Common myeloid progenitor, CD34-positive (primary cell): ENCODE measurements around the gene HTR7.

ENCODE experiments used
- CTCF ChIA-PET: fragments of 350-600 bp; sonication (Branson Sonifier 250); formaldehyde crosslinking; loops from one replicate; lab custom pipeline; 2021; ENCODE audit warnings: antibody characterized with exemption; lab: Charles Lee
- POLR2A ChIA-PET: fragments of 350-600 bp; sonication (Branson Sonifier 250); formaldehyde crosslinking; loops from one replicate; lab custom pipeline; 2021; ENCODE audit warnings: antibody characterized with exemption; lab: Charles Lee
- DNase-seq, 3 donors: peaks; one replicate each; pipeline versions ENCODE4 v3.0.0 to v3.0.0-alpha.2; 2013
- H3K27ac ChIP-seq, 2 experiments: 1 replicate in 1 of 2; 2 replicates in 1 of 2; pipeline ENCODE4 v1.7.0; 2013; ENCODE audit warnings: inconsistent platforms in 2 of 2, low read length in 2 of 2, mild to moderate bottlenecking in 2 of 2, low read depth in 1 of 2, moderate library complexity in 1 of 2; ENCODE audit not compliant: severe bottlenecking in 2 of 2, insufficient read depth in 1 of 2, poor library complexity in 1 of 2
- H3K27me3 ChIP-seq, 5 experiments: replicated peaks in 2 of 5; 1 replicate in 3 of 5; 2 replicates in 2 of 5; pipeline versions ENCODE4 v1.6.1 to v1.7.0; 2013; ENCODE audit warnings: low read length in 4 of 5, mild to moderate bottlenecking in 2 of 5, moderate library complexity in 2 of 5, inconsistent platforms in 1 of 5; ENCODE audit not compliant: insufficient read depth in 5 of 5, control insufficient read depth in 4 of 5
- H3K36me3 ChIP-seq, 4 experiments: 1 replicate in 2 of 4; 2 replicates in 2 of 4; pipeline versions ENCODE4 v1.6.1 to v1.7.0; 2013; ENCODE audit warnings: low read length in 3 of 4, control low read depth in 1 of 4, mild to moderate bottlenecking in 1 of 4; ENCODE audit not compliant: control insufficient read depth in 4 of 4, insufficient read depth in 4 of 4
- H3K4me1 ChIP-seq, 4 experiments: 1 replicate in 3 of 4; 2 replicates in 1 of 4; pipeline versions ENCODE4 v1.6.1 to v1.7.1; 2013; ENCODE audit warnings: low read length in 3 of 4, mild to moderate bottlenecking in 3 of 4, control low read depth in 1 of 4, inconsistent platforms in 1 of 4, moderate library complexity in 1 of 4; ENCODE audit not compliant: control insufficient read depth in 4 of 4, insufficient read depth in 4 of 4; ENCODE audit errors: control extremely low read depth in 1 of 4
- H3K4me3 ChIP-seq, 7 experiments: 1 replicate in 4 of 7; 2 replicates in 3 of 7; pipeline versions ENCODE4 v1.5.1 to v1.7.0; 2013; ENCODE audit warnings: mild to moderate bottlenecking in 7 of 7, low read length in 6 of 7, moderate library complexity in 6 of 7, inconsistent platforms in 2 of 7, low read depth in 2 of 7, control low read depth in 1 of 7; ENCODE audit not compliant: insufficient read depth in 4 of 7, control insufficient read depth in 1 of 7; ENCODE audit errors: extremely low read depth in 1 of 7
- H3K9me3 ChIP-seq, 5 experiments: 1 replicate in 4 of 5; 2 replicates in 1 of 5; pipeline versions ENCODE4 v1.6.1 to v1.7.1; 2013; ENCODE audit warnings: low read length in 4 of 5, mild to moderate bottlenecking in 2 of 5, inconsistent platforms in 1 of 5, low read depth in 1 of 5, moderate library complexity in 1 of 5; ENCODE audit not compliant: control insufficient read depth in 4 of 5, insufficient read depth in 2 of 5; ENCODE audit errors: control extremely low read depth in 1 of 5
- whole genome bisulfite sequencing: methylation state at CpG from one replicate; pipeline ENCODE4 v1.1.5; 2013; ENCODE audit not compliant: insufficient coverage; 5-methylcytosine and 5-hydroxymethylcytosine counted together

The HTR7 gene

GRCh38 chr10:90859321-90859751 lies 1.5 kb upstream of the HTR7 start:
- DNase-seq, result peak in 2 of 3 donors; percentile 16 to 25
- CTCF ChIA-PET, result interaction anchor here (2.8 to 11.0 kb wide), 2 partner anchors 108 to 1064 kb away, joined by 8 to 168 read pairs; no protein-coding TSS in a partner anchor
- Histone ChIP-seq H3K9me3 (no peaks in the 10 kb centered on the region), H3K27me3 (peaks cover 16 to 39% (median 27%) of the 10 kb centered on the region in 5 experiments), H3K36me3 (no peaks in the 10 kb centered on the region), H3K4me1 (peaks cover 0 to 14% (median 12%) of the 10 kb centered on the region in 4 experiments), H3K27ac (no peak overlapping the region), H3K4me3 (no peak overlapping the region)
- no CpG with 5 or more reads among the region's 5 CpGs for WGBS
- POLR2A ChIA-PET, result no interaction called here

GRCh38 chr10:90858461-90858968 lies 676 bp upstream of the HTR7 start:
- peaks cover 16 to 40% (median 34%) of the 10 kb centered on the region in 5 experiments for H3K27me3 ChIP-seq
- no peaks in the 10 kb centered on the region for H3K9me3 ChIP-seq
- peak overlapping the region; percentile 37 to 86 (median 77) for H3K4me3 ChIP-seq
- no peaks in the 10 kb centered on the region for H3K36me3 ChIP-seq
- H3K4me1 ChIP-seq, result peaks cover 0 to 14% (median 12%) of the 10 kb centered on the region in 4 experiments
- no peak for DNase-seq
- H3K27ac ChIP-seq, result no peak overlapping the region
- ChIA-PET POLR2A (no interaction called here), CTCF (interaction anchor here (1.1 to 11.0 kb wide), 3 partner anchors 11 to 107 kb away, joined by 3 to 168 read pairs (median 3); partner anchors contain the start of gene RPP30)
- 2% methylated on average over 5 of the region's 10 CpGs for WGBS

- ChIA-PET CTCF (interaction anchor here (0.7 to 11.0 kb wide), 5 partner anchors 10 to 106 kb away, joined by 3 to 168 read pairs (median 3); partner anchors contain the start of gene RPP30), POLR2A (no interaction called here)
- peak overlapping the region; percentile 53 to 86 (median 69) for H3K4me3 ChIP-seq
- 11% methylated on average over 58 of the region's 59 CpGs for WGBS
- H3K9me3 ChIP-seq, result peaks cover 0 to 2% (median 0%) of the 10 kb centered on the region in 5 experiments
- peaks cover 16 to 40% (median 34%) of the 10 kb centered on the region in 5 experiments for H3K27me3 ChIP-seq
- DNase-seq, result peak in 2 of 3 donors; percentile 29 to 49
- no peaks in the 10 kb centered on the region for H3K36me3 ChIP-seq
- no peak overlapping the region for H3K27ac ChIP-seq
- peaks cover 0 to 14% (median 12%) of the 10 kb centered on the region in 4 experiments for H3K4me1 ChIP-seq
Measured at GRCh38 chr10:90856964-90857634, 740 bp downstream of the HTR7 start.

GRCh38 chr10:90856261-90856660 lies 1.6 kb downstream of the HTR7 start:
- ChIA-PET CTCF (interaction anchor here (1.0 to 11.0 kb wide), 6 partner anchors 9 to 105 kb away, joined by 3 to 168 read pairs (median 3); partner anchors contain the start of gene RPP30), POLR2A (no interaction called here)
- Histone ChIP-seq H3K36me3 (no peaks in the 10 kb centered on the region), H3K27me3 (peaks cover 16 to 40% (median 34%) of the 10 kb centered on the region in 5 experiments), H3K4me3 (no peak overlapping the region), H3K4me1 (peaks cover 0 to 14% (median 12%) of the 10 kb centered on the region in 4 experiments), H3K27ac (no peak overlapping the region), H3K9me3 (peaks cover 0 to 5% (median 0%) of the 10 kb centered on the region in 5 experiments)
- WGBS, result 92% methylated on average over 3 of the region's 3 CpGs
- DNase-seq, result no peak

- Histone ChIP-seq H3K4me3 (no peak overlapping the region), H3K36me3 (no peaks in the 10 kb centered on the region), H3K4me1 (peaks cover 0 to 14% (median 12%) of the 10 kb centered on the region in 4 experiments), H3K27ac (no peak overlapping the region), H3K27me3 (peaks cover 16 to 40% (median 34%) of the 10 kb centered on the region in 5 experiments), H3K9me3 (peaks cover 0 to 11% (median 3%) of the 10 kb centered on the region in 5 experiments)
- 94% methylated on average over 2 of the region's 3 CpGs for WGBS
- DNase-seq, result no peak
- POLR2A ChIA-PET, result no interaction called here
- CTCF ChIA-PET, result interaction anchor here (1.2 to 1.4 kb wide), 2 partner anchors 18 to 86 kb away, joined by 3 read pairs; no protein-coding TSS in a partner anchor
Measured at GRCh38 chr10:90855126-90855525, 2.7 kb downstream of the HTR7 start.

GRCh38 chr10:90849956-90850749 lies 7.7 kb downstream of the HTR7 start:
- CTCF ChIA-PET, result no interaction called here

More at GRCh38 chr10:90849956-90850749, 7.7 kb downstream of the HTR7 start:
- peaks cover 0 to 18% (median 5%) of the 10 kb centered on the region in 5 experiments for H3K9me3 ChIP-seq
- no peaks in the 10 kb centered on the region for H3K36me3 ChIP-seq
- POLR2A ChIA-PET, result interaction anchor here (0.7 kb wide), 1 partner anchor 570 kb away, joined by 3 read pairs; no protein-coding TSS in a partner anchor
- H3K4me1 ChIP-seq, result peaks cover 0 to 4% (median 0%) of the 10 kb centered on the region in 4 experiments
- DNase-seq, result peak in 1 of 3 donors; percentile 18
- H3K4me3 ChIP-seq, result no peak overlapping the region
- peaks cover 1 to 17% (median 13%) of the 10 kb centered on the region in 5 experiments for H3K27me3 ChIP-seq
- WGBS, result no CpG with 5 or more reads among the region's 1 CpG
- H3K27ac ChIP-seq, result no peak overlapping the region
